GM18909 (cell line): ENCODE measurements around the gene TEAD1.
"Not testable (repeated sequence)": the region's sequence is repeated elsewhere in the genome, so short reads cannot be mapped to it uniquely, and the experiment has no call there.

Experiments
- ATAC-seq: cut with Tn5 transposase; IDR thresholded peaks from one replicate; pipeline ENCODE4 v1.9.1; 2021; ENCODE audit warnings: mild to moderate bottlenecking; ENCODE audit not compliant: unreplicated experiment, poor library complexity

The TEAD1 gene

DNA sequence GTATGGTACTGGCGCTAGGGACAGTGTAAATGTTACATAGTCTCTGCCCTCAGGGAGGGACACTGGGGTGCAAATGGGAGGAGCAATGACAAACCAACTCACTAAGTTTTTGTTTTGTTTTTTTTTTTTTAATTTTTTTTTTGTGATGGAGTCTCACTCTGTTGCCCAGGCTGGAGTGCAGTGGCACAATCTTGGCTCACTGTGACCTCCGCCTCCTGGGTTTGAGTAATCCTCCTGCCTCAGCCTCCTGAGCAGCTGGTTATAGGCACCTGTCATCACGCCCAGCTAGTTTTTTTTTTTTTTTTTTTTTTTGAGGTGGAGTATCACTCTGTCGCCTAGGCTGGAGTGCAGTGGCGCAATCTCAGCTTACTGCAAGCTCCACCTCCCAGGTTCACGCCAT is 83.9 kb downstream of the TEAD1 start:
- not testable (repeated sequence) for ATAC-seq

- ATAC-seq: no peak
Observed at GRCh38 chr11:12761029-12761428, 86.8 kb downstream of the TEAD1 start.

DNA sequence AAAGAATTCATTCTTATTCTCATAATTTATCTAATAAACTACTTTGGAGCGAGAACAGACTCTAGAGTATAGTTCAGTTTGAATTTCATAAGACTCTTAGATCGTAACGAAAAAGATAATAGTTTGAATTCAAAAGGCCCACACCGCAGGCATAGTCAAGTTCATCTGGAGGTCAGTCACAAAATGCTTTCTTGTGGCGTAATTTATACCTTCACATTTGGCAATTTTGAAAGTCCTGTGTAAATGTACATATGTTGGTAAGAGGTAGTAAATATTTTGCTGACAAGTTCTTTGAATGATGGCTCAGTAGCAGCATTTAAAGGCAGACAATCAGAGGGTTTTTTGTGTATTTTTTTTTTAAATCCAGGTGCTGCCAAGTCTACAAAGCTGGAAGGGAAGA is 88.1 kb downstream of the TEAD1 start:
- ATAC-seq: no peak

DNA sequence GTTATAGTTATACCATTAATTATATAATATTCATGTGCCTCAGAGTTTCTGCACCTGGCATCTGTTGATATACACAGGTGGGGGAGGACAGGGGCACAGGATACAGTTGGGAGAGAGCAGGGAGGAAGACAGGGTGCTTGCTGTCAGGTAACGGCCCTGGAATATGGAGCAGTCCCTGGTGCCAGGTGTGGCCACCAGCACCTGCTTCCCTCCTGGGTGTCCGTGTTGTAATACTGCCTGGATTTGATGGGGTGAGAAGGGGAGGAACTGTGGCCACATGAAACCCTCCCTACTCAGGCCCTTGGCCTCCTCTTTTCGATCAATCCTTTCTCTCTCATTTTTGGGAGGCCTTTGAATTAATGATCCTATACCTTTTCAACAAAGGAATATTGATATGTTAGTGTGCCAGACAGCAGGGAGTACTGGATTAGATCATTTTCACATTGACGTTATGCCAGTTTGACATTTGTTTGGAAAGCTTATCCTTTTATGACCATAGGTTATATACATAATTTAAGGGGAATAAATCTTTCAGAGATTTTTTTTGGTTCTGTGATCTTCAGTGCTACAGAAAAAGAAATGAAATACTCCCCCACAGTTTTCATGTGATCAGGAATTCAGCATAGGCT is 88.6 kb downstream of the TEAD1 start:
- no peak for ATAC-seq

- no peak for ATAC-seq
Observed at GRCh38 chr11:12764187-12764914, 90.1 kb downstream of the TEAD1 start.

- ATAC-seq: no peak
Observed at GRCh38 chr11:12765428-12765827, 91.2 kb downstream of the TEAD1 start.

DNA sequence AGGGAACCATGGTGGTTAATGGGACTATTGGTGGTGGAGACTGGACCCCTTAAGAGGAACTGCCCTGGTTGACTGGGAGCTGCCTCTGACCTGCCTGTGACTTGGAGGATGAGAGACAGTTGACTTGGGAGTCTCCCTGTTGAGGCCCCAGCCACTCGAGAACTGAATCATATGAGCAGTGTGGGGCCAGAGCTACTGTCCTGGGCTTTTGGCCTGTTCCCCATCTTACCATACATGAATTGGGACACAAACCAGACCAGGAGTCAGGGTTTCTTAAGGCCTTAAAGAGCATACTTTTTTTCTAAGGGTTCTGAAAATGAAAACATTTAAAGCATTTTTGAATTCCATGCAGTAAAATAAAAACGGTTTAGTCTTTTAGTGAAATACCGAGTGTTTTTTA is 92.8 kb downstream of the TEAD1 start:
- ATAC-seq: no peak

- no peak for ATAC-seq
Observed at GRCh38 chr11:12767577-12767976, 93.4 kb downstream of the TEAD1 start.

DNA sequence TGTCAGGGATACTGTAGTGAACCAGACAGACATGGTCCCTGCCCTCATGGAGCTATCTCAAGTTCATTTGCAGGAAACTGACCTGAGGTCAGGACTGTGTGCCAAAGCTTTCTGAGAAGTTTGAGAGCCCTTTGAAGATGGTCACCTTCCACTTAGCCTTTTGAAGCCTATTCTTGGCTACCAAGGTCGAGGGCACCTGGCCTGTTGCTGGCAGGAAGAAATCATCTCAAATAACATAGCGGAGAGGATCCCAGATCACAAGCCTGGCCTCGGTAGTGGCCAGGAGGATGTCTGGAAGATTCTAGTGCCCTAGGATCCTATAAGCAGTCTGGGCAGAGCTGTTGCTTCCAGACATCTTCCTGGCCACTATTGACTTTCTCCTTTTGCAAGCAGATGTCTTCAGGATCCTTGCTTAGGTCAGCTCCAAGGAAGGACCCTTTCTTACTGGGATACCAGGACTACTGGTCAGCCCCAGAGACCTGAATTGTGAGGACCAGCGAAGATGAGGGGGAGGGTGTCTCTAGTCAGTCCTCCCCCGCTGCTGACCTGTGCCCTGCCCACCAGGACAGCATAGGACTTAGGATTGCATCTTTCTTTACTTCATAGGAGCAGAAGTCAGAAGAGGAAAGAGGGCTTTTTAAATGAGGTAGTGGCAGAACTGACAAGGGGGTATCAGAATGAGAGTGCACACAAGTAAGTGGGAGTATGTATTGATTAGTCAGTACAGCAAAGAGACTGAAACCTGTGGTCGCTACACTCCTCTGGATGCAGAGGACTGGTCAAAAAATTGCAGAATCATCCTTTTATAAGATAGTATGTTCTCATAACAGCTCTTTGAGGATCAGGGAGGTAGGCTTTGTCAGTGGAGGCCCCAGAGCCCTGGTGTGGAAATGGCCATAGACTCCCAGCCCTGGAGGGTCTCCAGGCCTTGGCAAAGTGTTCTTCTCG is 94.8 kb downstream of the TEAD1 start:
- ATAC-seq: no peak

- ATAC-seq: no peak
Observed at GRCh38 chr11:12769834-12770345, 95.7 kb downstream of the TEAD1 start.

DNA sequence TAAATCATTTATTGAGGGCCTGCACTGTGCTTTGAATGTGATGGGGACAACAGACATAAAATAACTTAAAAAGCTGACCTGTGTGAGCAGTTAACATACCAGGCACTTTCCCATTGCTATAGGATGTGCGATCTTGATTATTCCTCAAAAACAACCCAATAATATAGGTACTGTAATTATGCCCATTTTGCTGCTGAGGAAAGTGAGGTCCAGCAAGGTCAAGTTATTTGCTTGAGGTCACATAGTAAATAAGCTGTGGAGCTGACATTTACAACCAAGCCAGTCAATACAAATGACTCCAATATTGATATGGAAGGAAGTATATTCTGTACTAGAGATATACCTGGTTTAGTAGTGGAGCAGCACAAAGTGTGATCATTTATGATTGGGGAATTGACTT is 96.2 kb downstream of the TEAD1 start:
- ATAC-seq: no peak

DNA sequence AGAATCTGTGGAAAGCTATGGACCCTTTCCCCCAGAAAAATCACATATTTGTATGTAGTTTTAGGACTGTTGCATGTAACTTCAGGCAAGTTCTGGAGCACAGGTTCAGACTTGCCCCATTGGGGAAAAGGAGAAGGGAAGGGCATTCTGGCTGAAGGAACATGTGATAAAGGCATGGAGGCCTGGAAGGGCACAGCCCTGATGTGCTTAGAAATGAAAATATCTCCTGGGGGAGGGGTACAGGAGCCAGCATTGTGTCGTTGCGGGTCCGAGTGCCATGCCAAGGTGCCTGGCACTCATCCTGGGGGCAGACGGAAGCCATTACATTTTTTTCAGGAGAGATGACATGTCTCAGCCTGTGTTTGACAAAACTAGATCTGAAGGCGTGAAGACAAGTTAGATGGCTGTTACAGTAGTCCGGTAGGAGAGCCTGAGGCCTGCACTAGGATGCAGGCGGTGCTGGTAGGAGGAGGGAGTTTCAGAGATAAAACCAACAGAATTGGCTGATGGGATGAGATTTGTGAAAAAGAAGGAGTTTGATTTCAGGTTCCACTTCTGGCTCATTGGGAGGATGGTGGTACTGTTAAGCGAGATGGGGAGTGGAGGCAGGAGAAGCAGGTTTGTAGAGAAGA is 96.9 kb downstream of the TEAD1 start:
- ATAC-seq: no peak

DNA sequence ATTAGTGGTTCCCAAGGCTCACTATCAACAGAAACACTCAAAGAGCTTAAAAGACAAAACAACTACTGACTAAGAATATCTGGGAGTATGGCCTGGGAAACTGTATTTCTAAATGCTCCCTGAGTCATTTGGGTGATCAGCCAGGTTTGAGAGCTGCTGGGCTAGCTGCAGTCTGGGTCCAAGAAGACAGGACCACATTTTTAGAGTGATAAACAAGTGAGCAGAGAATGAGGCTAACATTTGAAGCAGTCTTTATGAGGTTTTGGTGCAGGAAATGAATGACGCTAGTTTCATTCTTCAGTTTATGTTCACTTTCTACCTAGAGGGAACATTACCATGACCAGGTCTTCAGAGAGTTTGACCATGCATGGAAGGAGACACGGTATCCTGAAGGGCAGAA is 97.7 kb downstream of the TEAD1 start:
- no peak for ATAC-seq

GRCh38 chr11:12772324-12772723 is 98.1 kb downstream of the TEAD1 start:
- ATAC-seq: no peak

DNA sequence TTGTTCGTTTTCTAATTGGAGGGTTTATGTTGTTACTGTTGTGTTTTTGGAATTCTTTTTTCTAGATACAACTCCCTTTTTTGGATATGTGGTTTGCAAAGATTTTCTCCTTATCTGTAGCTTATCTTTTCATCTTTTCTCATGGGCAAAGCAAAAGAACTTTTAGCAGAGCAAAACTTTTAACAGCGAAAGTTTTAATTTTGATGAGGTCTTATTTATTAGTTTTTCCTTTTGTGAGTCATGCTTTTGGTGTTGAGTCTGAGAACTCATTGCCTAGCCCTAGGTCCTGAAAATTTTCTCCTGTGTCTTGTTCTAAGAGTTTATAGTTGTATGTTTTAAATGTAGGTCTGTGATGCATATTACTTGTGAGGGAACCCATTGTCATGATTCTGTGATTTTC is 99.4 kb downstream of the TEAD1 start:
- ATAC-seq: no peak

GRCh38 chr11:12775955-12776354 is 101.7 kb downstream of the TEAD1 start:
- no peak for ATAC-seq

GRCh38 chr11:12777208-12777874 is 103.1 kb downstream of the TEAD1 start:
- ATAC-seq: no peak

GRCh38 chr11:12778240-12778905 is 104.2 kb downstream of the TEAD1 start:
- ATAC-seq: no peak

GRCh38 chr11:12783765-12784164 is 109.5 kb downstream of the TEAD1 start:
- no peak for ATAC-seq
